HEK293 (cell line): Measurements from ENCODE around the gene KIF19.

ENCODE experiments used
- CTCF ChIP-seq: fragments of 450-650 bp; formaldehyde crosslinking; IDR thresholded peaks from 2 replicates; pipeline ENCODE4 v1.5.1; 2016; ENCODE audit warnings: missing biosample characterization, missing genetic modification characterization
- KLF16 ChIP-seq: fragments of 450-650 bp; formaldehyde crosslinking; IDR thresholded peaks from 2 replicates; pipeline ENCODE4 v1.5.1; 2017; ENCODE audit warnings: missing biosample characterization, missing genetic modification characterization
- MZF1 ChIP-seq: fragments of 450-650 bp; formaldehyde crosslinking; IDR thresholded peaks from 2 replicates; pipeline ENCODE4 v1.5.1; 2017; ENCODE audit warnings: missing biosample characterization, missing genetic modification characterization, borderline replicate concordance
- PRDM10 ChIP-seq: fragments of 450-650 bp; formaldehyde crosslinking; IDR thresholded peaks from 2 replicates; pipeline ENCODE4 v1.5.1; 2016; ENCODE audit warnings: missing biosample characterization, missing genetic modification characterization
- RBAK ChIP-seq: fragments of 450-650 bp; formaldehyde crosslinking; IDR thresholded peaks from 2 replicates; pipeline ENCODE4 v1.5.1; 2016; ENCODE audit warnings: missing biosample characterization, missing genetic modification characterization
- ZBTB17 ChIP-seq: fragments of 450-650 bp; formaldehyde crosslinking; IDR thresholded peaks from 2 replicates; pipeline ENCODE4 v1.5.1; 2016; ENCODE audit warnings: missing biosample characterization, missing genetic modification characterization
- ZBTB49 ChIP-seq: fragments of 450-650 bp; formaldehyde crosslinking; IDR thresholded peaks from 2 replicates; pipeline ENCODE4 v1.5.1; 2016; ENCODE audit warnings: missing biosample characterization, missing genetic modification characterization, low read depth
- ZNF121 ChIP-seq: fragments of 450-650 bp; formaldehyde crosslinking; IDR thresholded peaks from 2 replicates; pipeline ENCODE4 v1.5.1; 2016; ENCODE audit warnings: missing biosample characterization, missing genetic modification characterization
- ZNF18 ChIP-seq: fragments of 450-650 bp; formaldehyde crosslinking; IDR thresholded peaks from 2 replicates; pipeline ENCODE4 v1.5.1; 2016; ENCODE audit warnings: missing biosample characterization, missing genetic modification characterization
- ZNF274 ChIP-seq, 2 experiments: fragments of 200-500 bp in 1 of 2; fragments of 450-650 bp in 1 of 2; sonication (Bioruptor generic) in 1 of 2; formaldehyde crosslinking in 1 of 2; IDR thresholded peaks; 2 replicates each; pipeline versions ENCODE4 v1.5.1 to v1.6.1; 2014 to 2016; ENCODE audit warnings: borderline replicate concordance in 1 of 2, inconsistent platforms in 1 of 2, low read length in 1 of 2, missing biosample characterization in 1 of 2, missing genetic modification characterization in 1 of 2
- ZNF394 ChIP-seq: fragments of 450-650 bp; formaldehyde crosslinking; IDR thresholded peaks from 2 replicates; pipeline ENCODE4 v1.5.1; 2016; ENCODE audit warnings: missing biosample characterization, missing genetic modification characterization, mild to moderate bottlenecking, moderate library complexity, borderline replicate concordance
- ZNF514 ChIP-seq: fragments of 450-650 bp; formaldehyde crosslinking; IDR thresholded peaks from 2 replicates; pipeline ENCODE4 v1.5.1; 2016; ENCODE audit warnings: missing biosample characterization, missing genetic modification characterization
- ZNF645 ChIP-seq: fragments of 450-650 bp; formaldehyde crosslinking; IDR thresholded peaks from 2 replicates; pipeline ENCODE4; 2016; ENCODE audit warnings: missing biosample characterization, missing genetic modification characterization
- ZNF76 ChIP-seq: fragments of 450-650 bp; formaldehyde crosslinking; IDR thresholded peaks from 2 replicates; pipeline ENCODE4; 2016; ENCODE audit warnings: low read depth, missing biosample characterization, missing genetic modification characterization, borderline replicate concordance

GRCh38 chr17:74385201-74385600 lies 59.2 kb downstream of the KIF19 start:
- TF ChIP-seq ZNF514 (tag by site-specific recombination) (no peak), ZNF645 (tag by site-specific recombination) (no peak), PRDM10 (tag by site-specific recombination) (no peak), CTCF (tag by site-specific recombination) (no peak), ZNF274 (IDR thresholded peaks at IDR 0.05; ENCODE audit: low read length) (no peak), ZNF274 (tag by site-specific recombination; IDR thresholded peaks at IDR 0.05; ENCODE audit: borderline replicate concordance) (no peak), MZF1 (tag by site-specific recombination) (no peak), ZNF394 (tag by site-specific recombination) (no peak), ZNF18 (tag by site-specific recombination) (no peak), ZNF76 (tag by site-specific recombination) (no peak), ZBTB49 (tag by site-specific recombination) (no peak), ZBTB17 (tag by site-specific recombination) (no peak), RBAK (tag by site-specific recombination) (no peak), KLF16 (no peak), ZNF121 (tag by site-specific recombination) (no peak)
